Gastroesophageal sphincter (tissue), 4 donors: ENCODE measurements around the gene SH3TC2. TPM values are rescaled to one million over a fixed set of nuclear protein-coding genes. Genes with fewer than 3 reads are reported as not detected.

ENCODE experiments used
- ATAC-seq: fragments of 150-250 bp; one replicate; pipeline ENCODE4 v1.9.1; 2016; ENCODE audit warnings: mild to moderate bottlenecking, moderate library complexity
- H3K27ac ChIP-seq, 4 donors: fragments of 200-600 bp; sonication (generic) in 3 of 4; 1 replicate in 3 of 4; 2 replicates in 1 of 4; pipeline ENCODE4 v1.5.1; 2016 to 2019
- H3K27me3 ChIP-seq: fragments of 200-600 bp; sonication (generic); one replicate; pipeline ENCODE4 v1.5.1; 2019
- H3K36me3 ChIP-seq, 2 donors: fragments of 200-600 bp; sonication (generic); one replicate each; pipeline ENCODE4 v1.5.1; 2019; ENCODE audit warnings: control low read depth in 1 of 2
- H3K4me1 ChIP-seq, 3 donors: fragments of 200-600 bp; sonication (generic); 1 replicate in 2 of 3; 2 replicates in 1 of 3; pipeline ENCODE4 v1.5.1; 2016 to 2019; ENCODE audit warnings: control low read depth in 2 of 3
- H3K4me3 ChIP-seq, 2 donors: fragments of 200-600 bp; sonication (generic); one replicate each; pipeline ENCODE4 v1.5.1; 2019; ENCODE audit warnings: mild to moderate bottlenecking in 1 of 2, moderate library complexity in 1 of 2
- H3K9me3 ChIP-seq, 3 donors: fragments of 200-600 bp; sonication (generic); one replicate each; pipeline ENCODE4 v1.5.1; 2017 to 2019; ENCODE audit warnings: control low read depth in 2 of 3
- CTCF ChIP-seq, 4 experiments: fragments of 200-600 bp in 2 of 4; fragments of 450-650 bp in 2 of 4; sonication (generic) in 1 of 4; IDR thresholded peaks; one replicate each; pipeline ENCODE4 v1.5.1; 2017 to 2019; ENCODE audit warnings: antibody characterized with exemption in 4 of 4, mild to moderate bottlenecking in 2 of 4, moderate library complexity in 2 of 4
- EP300 ChIP-seq: sonication (generic); formaldehyde crosslinking; IDR thresholded peaks from one replicate; pipeline ENCODE4 v1.6.1; 2017; ENCODE audit warnings: antibody characterized with exemption, mild to moderate bottlenecking
- POLR2A ChIP-seq, 2 donors: fragments of 450-650 bp; IDR thresholded peaks; one replicate each; pipeline ENCODE4 v1.6.1; 2017; ENCODE audit warnings: antibody characterized with exemption in 2 of 2, mild to moderate bottlenecking in 2 of 2, moderate library complexity in 1 of 2
- POLR2AphosphoS5 ChIP-seq: sonication (generic); formaldehyde crosslinking; IDR thresholded peaks from one replicate; pipeline ENCODE4 v1.6.1; 2017; ENCODE audit warnings: antibody characterized with exemption
- WGBS, 2 donors: methylation state at CpG; one replicate each; pipeline ENCODE4 v1.1.5; 2018; ENCODE audit warnings: low coverage in 1 of 2; 5-methylcytosine and 5-hydroxymethylcytosine counted together
- total RNA-seq, 4 donors: library from RNA; depleted of rRNA; stranded (reverse); fragments of >200 nt; gene quantifications; one replicate each; pipeline ENCODE4 v1.1.0, GENCODE V29; 2016

The SH3TC2 gene
- total RNA-seq, 4 donors from 2014 or later, result 2.3 to 5.0 (median 3.5) TPM

- WGBS, 2 donors, result 69 to 91% methylated on average over 1 of the region's 1 CpG
- Histone ChIP-seq H3K27me3 (no peaks in the 10 kb centered on the region), H3K4me1 (no peaks in the 10 kb centered on the region), H3K9me3 (no peaks in the 10 kb centered on the region), H3K4me3 (no peak overlapping the region), H3K36me3 (no peaks in the 10 kb centered on the region), H3K27ac (no peak overlapping the region)
- no peak for ATAC-seq
- TF ChIP-seq CTCF (IDR thresholded peaks at IDR 0.05) (no peak), POLR2AphosphoS5 (no peak), POLR2A (IDR thresholded peaks at IDR 0.05) (no peak), EP300 (no peak)
Measured at GRCh38 chr5:149072376-149072775, 9.5 kb upstream of the SH3TC2 start.

GRCh38 chr5:149071756-149072155 is 8.9 kb upstream of the SH3TC2 start:
- no peaks in the 10 kb centered on the region for H3K9me3 ChIP-seq
- no peaks in the 10 kb centered on the region for H3K4me1 ChIP-seq
- H3K27ac ChIP-seq, result no peak overlapping the region
- H3K4me3 ChIP-seq, result no peak overlapping the region
- no peak for TF ChIP-seq POLR2A (IDR thresholded peaks at IDR 0.05)
- TF ChIP-seq CTCF (IDR thresholded peaks at IDR 0.05), result no peak
- TF ChIP-seq EP300, result no peak
- no peak for TF ChIP-seq POLR2AphosphoS5
- 75 to 82% methylated on average over 1 to 2 of the region's 2 CpGs for WGBS, 2 donors
- no peak for ATAC-seq
- H3K36me3 ChIP-seq, result no peaks in the 10 kb centered on the region
- H3K27me3 ChIP-seq, result no peaks in the 10 kb centered on the region

DNA sequence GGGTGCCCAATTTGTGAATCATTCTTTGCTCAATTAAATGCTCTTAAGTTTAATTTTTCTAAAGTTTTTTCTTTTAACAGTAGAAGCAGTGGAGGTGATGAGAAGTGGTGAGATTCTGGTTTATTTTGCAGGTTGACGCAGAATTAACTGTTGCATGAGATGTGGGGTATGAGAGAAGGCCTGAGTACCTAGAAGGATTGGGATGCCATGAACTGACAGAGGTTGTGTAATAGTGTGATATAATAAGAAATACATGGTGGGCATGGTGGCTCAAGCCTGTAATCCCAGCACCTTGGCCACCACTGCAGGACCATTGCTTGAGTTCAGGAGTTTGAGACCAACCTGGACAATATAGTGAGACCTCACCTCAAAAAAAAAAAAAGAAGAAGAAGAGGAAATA is 8.4 kb upstream of the SH3TC2 start:
- Histone ChIP-seq H3K9me3 (no peaks in the 10 kb centered on the region), H3K36me3 (no peaks in the 10 kb centered on the region), H3K4me1 (no peaks in the 10 kb centered on the region), H3K27ac (no peak overlapping the region), H3K27me3 (no peaks in the 10 kb centered on the region), H3K4me3 (no peak overlapping the region)
- no peak for TF ChIP-seq POLR2A (IDR thresholded peaks at IDR 0.05)
- TF ChIP-seq CTCF (IDR thresholded peaks at IDR 0.05), result no peak
- no peak for TF ChIP-seq EP300
- TF ChIP-seq POLR2AphosphoS5, result no peak
- 100% methylated on average over 1 of the region's 1 CpG for WGBS, 2 donors
- ATAC-seq, result no peak

- Histone ChIP-seq H3K4me3 (no peak overlapping the region), H3K27ac (no peak overlapping the region), H3K36me3 (no peaks in the 10 kb centered on the region), H3K9me3 (no peaks in the 10 kb centered on the region), H3K27me3 (no peaks in the 10 kb centered on the region), H3K4me1 (no peaks in the 10 kb centered on the region)
- no peak for ATAC-seq
- no peak for TF ChIP-seq EP300
- TF ChIP-seq POLR2AphosphoS5, result no peak
- TF ChIP-seq POLR2A (IDR thresholded peaks at IDR 0.05), result no peak
- no peak for TF ChIP-seq CTCF (IDR thresholded peaks at IDR 0.05)
- 80 to 89% methylated on average over 1 to 2 of the region's 2 CpGs for WGBS, 2 donors
Measured at GRCh38 chr5:149069711-149070110, 6.8 kb upstream of the SH3TC2 start.

GRCh38 chr5:149063896-149064478 is 1.1 kb upstream of the SH3TC2 start:
- Histone ChIP-seq H3K27ac (peak overlapping the region in 1 of 4 donors; percentile 51), H3K9me3 (no peaks in the 10 kb centered on the region), H3K4me3 (no peak overlapping the region), H3K4me1 (peaks cover 0 to 11% (median 0%) of the 10 kb centered on the region in 3 donors), H3K27me3 (no peaks in the 10 kb centered on the region), H3K36me3 (no peaks in the 10 kb centered on the region)
- ATAC-seq, result no peak
- 63 to 76% methylated on average over 1 to 2 of the region's 2 CpGs for WGBS, 2 donors
- no peak for TF ChIP-seq CTCF (IDR thresholded peaks at IDR 0.05)
- TF ChIP-seq POLR2A (IDR thresholded peaks at IDR 0.05), result no peak
- no peak for TF ChIP-seq EP300
- TF ChIP-seq POLR2AphosphoS5, result no peak
